IPS-11a (cell line): ENCODE results near the gene VSTM4.

Experiments
- H3K4me3 ChIP-seq: one replicate; pipeline ENCODE4 v1.5.1; 2013; ENCODE audit warnings: low read depth, low read length, control low read depth

The VSTM4 gene

GRCh38 chr10:49094646-49095045, 20.7 kb downstream of the VSTM4 start:
- H3K4me3 ChIP-seq, result no peak overlapping the region

GRCh38 chr10:49093922-49094321, 21.4 kb downstream of the VSTM4 start:
- no peak overlapping the region for H3K4me3 ChIP-seq

- H3K4me3 ChIP-seq, result no peak overlapping the region
Measured at GRCh38 chr10:49092477-49092876, 22.8 kb downstream of the VSTM4 start.

- H3K4me3 ChIP-seq, result no peak overlapping the region
Measured at GRCh38 chr10:49091450-49092210, 23.7 kb downstream of the VSTM4 start.

GRCh38 chr10:49090696-49091380, 24.5 kb downstream of the VSTM4 start:
- H3K4me3 ChIP-seq, result no peak overlapping the region

- H3K4me3 ChIP-seq, result no peak overlapping the region
Measured at GRCh38 chr10:49090189-49090575, 25.1 kb downstream of the VSTM4 start.

GRCh38 chr10:49089557-49090188, 25.6 kb downstream of the VSTM4 start:
- no peak overlapping the region for H3K4me3 ChIP-seq

GRCh38 chr10:49089152-49089551, 26.2 kb downstream of the VSTM4 start:
- H3K4me3 ChIP-seq, result no peak overlapping the region

- H3K4me3 ChIP-seq, result no peak overlapping the region
Measured at GRCh38 chr10:49086889-49087288, 28.4 kb downstream of the VSTM4 start.

- no peak overlapping the region for H3K4me3 ChIP-seq
Measured at GRCh38 chr10:49083261-49083660, 32.1 kb downstream of the VSTM4 start.

- H3K4me3 ChIP-seq, result no peak overlapping the region
Measured at GRCh38 chr10:49082766-49083165, 32.6 kb downstream of the VSTM4 start.

GRCh38 chr10:49081547-49082275, 33.6 kb downstream of the VSTM4 start:
- H3K4me3 ChIP-seq, result no peak overlapping the region

- no peak overlapping the region for H3K4me3 ChIP-seq
Measured at GRCh38 chr10:49080965-49081364, 34.4 kb downstream of the VSTM4 start.

GRCh38 chr10:49080071-49080470, 35.3 kb downstream of the VSTM4 start:
- no peak overlapping the region for H3K4me3 ChIP-seq

GRCh38 chr10:49079499-49079898, 35.8 kb downstream of the VSTM4 start:
- no peak overlapping the region for H3K4me3 ChIP-seq

GRCh38 chr10:49079072-49079471, 36.2 kb downstream of the VSTM4 start:
- H3K4me3 ChIP-seq, result no peak overlapping the region

GRCh38 chr10:49078433-49078832, 36.9 kb downstream of the VSTM4 start:
- no peak overlapping the region for H3K4me3 ChIP-seq

- no peak overlapping the region for H3K4me3 ChIP-seq
Measured at GRCh38 chr10:49076741-49077521, 38.4 kb downstream of the VSTM4 start.

GRCh38 chr10:49076319-49076718, 39.0 kb downstream of the VSTM4 start:
- H3K4me3 ChIP-seq, result no peak overlapping the region

- no peak overlapping the region for H3K4me3 ChIP-seq
Measured at GRCh38 chr10:49075743-49076142, 39.6 kb downstream of the VSTM4 start.
